Uterus (tissue), 2 donors: ENCODE data around the gene GORASP2.

ENCODE experiments used
- CTCF ChIP-seq, 4 experiments: fragments of 200-600 bp in 2 of 4; fragments of 450-650 bp in 2 of 4; sonication (generic) in 2 of 4; IDR thresholded peaks; one replicate each; pipeline ENCODE4 v1.5.1; 2016 to 2019; ENCODE audit warnings: antibody characterized with exemption in 4 of 4, mild to moderate bottlenecking in 2 of 4, moderate library complexity in 1 of 4
- POLR2A ChIP-seq, 2 donors: fragments of 450-650 bp; IDR thresholded peaks; one replicate each; pipeline ENCODE4 v1.6.1; 2016; ENCODE audit warnings: antibody characterized with exemption in 2 of 2, mild to moderate bottlenecking in 1 of 2, moderate library complexity in 1 of 2

DNA sequence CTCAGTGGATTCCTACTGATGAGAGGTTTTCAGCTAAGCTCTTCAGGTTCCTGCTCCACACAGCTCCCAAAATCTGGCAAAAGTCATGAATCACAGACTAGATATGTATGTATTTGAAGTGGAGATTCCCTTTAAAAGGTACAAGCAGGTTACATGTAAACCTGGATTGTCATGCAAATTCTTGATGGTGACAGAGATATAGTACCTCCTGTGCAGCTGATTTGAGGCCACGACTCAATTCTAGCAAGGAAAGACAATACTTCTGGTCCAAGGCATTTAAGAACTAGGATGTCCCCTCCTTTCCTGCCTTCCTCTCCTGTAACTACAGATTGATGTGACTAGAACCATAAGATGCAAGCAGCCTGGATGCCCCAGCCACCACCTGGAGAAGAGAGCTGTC lies 55.0 kb downstream of the GORASP2 start:
- TF ChIP-seq POLR2A (IDR thresholded peaks at IDR 0.05) (no peak), CTCF (IDR thresholded peaks at IDR 0.05) (no peak)
